BLaER1 (cell line): ENCODE results near the gene BLOC1S4.

Source experiments
- H3K27ac ChIP-seq: shearing (Covaris generic); formaldehyde crosslinking; 2 replicates; pipeline ENCODE4 v1.8.1; 2022
- H3K27me3 ChIP-seq: shearing (Covaris generic); formaldehyde crosslinking; 2 replicates; pipeline ENCODE4 v1.8.1; 2022
- H3K36me3 ChIP-seq: shearing (Covaris generic); formaldehyde crosslinking; 2 replicates; pipeline ENCODE4 v1.8.1; 2022
- H3K4me1 ChIP-seq: shearing (Covaris generic); formaldehyde crosslinking; 2 replicates; pipeline ENCODE4 v1.8.1; 2022
- H3K4me2 ChIP-seq: shearing (Covaris generic); formaldehyde crosslinking; 2 replicates; pipeline ENCODE4 v1.8.1; 2022
- H3K4me3 ChIP-seq: shearing (Covaris generic); formaldehyde crosslinking; 2 replicates; pipeline ENCODE4 v1.8.1; 2022
- H3K9ac ChIP-seq: shearing (Covaris generic); formaldehyde crosslinking; 2 replicates; pipeline ENCODE4 v1.8.1; 2022
- H3K9me3 ChIP-seq: shearing (Covaris generic); formaldehyde crosslinking; 2 replicates; pipeline ENCODE4 v1.8.1; 2022
- H4K20me1 ChIP-seq: shearing (Covaris generic); formaldehyde crosslinking; 2 replicates; pipeline ENCODE4 v1.8.1; 2022
- Cebpa-rat ChIP-seq: shearing (Covaris generic); IDR thresholded peaks from 2 replicates; pipeline ENCODE4 v1.8.1; 2022

Gene BLOC1S4

DNA sequence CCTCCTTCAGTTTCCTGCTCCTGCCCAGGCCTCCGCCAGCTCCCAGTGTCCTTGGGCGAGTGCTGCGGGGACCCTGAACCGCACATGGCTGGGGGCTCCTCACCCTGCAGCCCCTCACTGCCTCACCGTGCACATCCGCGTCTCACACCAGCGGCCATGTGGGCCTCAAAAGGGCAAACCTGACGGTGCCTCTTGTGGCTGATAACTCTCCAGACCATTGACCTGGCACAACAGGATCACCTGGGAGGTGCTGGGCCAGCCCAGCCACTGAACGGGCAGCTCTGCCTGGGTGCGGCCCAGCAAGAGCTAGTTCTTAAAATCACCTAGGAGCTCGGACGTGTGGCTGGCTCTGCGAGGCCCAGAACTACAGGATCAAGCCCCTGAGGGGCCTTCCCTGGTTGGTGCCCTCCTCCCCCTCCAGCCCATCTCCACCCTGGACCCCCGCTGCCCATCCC, 26.4 kb upstream of the BLOC1S4 start:
- Histone ChIP-seq H3K9ac (peak overlapping the region; percentile 43; the same call in 1 of the 2 replicates), H3K27ac (peak overlapping the region; percentile 63), H3K4me2 (peak overlapping the region; percentile 81), H4K20me1 (no peaks in the 10 kb centered on the region; the same call in 1 of the 2 replicates), H3K4me1 (peaks cover 66% of the 10 kb centered on the region), H3K27me3 (no peaks in the 10 kb centered on the region), H3K36me3 (peaks cover 2% of the 10 kb centered on the region; the same call in 1 of the 2 replicates), H3K9me3 (no peaks in the 10 kb centered on the region), H3K4me3 (0 out of 2 replicates have a peak overlapping the region, but pooled peaks have one; percentile 31)
- TF ChIP-seq Cebpa-rat: no peak

GRCh38 chr4:6692379-6692778, 23.6 kb upstream of the BLOC1S4 start:
- Histone ChIP-seq H3K9ac (peak overlapping the region; percentile 29; the same call in 1 of the 2 replicates), H3K27me3 (no peaks in the 10 kb centered on the region), H3K36me3 (no peaks in the 10 kb centered on the region), H4K20me1 (no peaks in the 10 kb centered on the region), H3K9me3 (no peaks in the 10 kb centered on the region), H3K4me2 (peak overlapping the region; percentile 77; the same call in 1 of the 2 replicates), H3K4me3 (no peak overlapping the region), H3K4me1 (peaks cover 94% of the 10 kb centered on the region), H3K27ac (peak overlapping the region; percentile 58)
- TF ChIP-seq Cebpa-rat: no peak

GRCh38 chr4:6692806-6693205, 23.2 kb upstream of the BLOC1S4 start:
- no peaks in the 10 kb centered on the region for H3K9me3 ChIP-seq
- H3K4me1 ChIP-seq: peaks cover 95% of the 10 kb centered on the region
- H4K20me1 ChIP-seq: no peaks in the 10 kb centered on the region
- no peaks in the 10 kb centered on the region for H3K36me3 ChIP-seq
- no peak overlapping the region for H3K4me3 ChIP-seq
- H3K27me3 ChIP-seq: no peaks in the 10 kb centered on the region
- H3K4me2 ChIP-seq: peak overlapping the region; percentile 77
- peak overlapping the region; percentile 58 for H3K27ac ChIP-seq
- no peak for TF ChIP-seq Cebpa-rat
- peak overlapping the region; percentile 29; the same call in 1 of the 2 replicates for H3K9ac ChIP-seq

DNA sequence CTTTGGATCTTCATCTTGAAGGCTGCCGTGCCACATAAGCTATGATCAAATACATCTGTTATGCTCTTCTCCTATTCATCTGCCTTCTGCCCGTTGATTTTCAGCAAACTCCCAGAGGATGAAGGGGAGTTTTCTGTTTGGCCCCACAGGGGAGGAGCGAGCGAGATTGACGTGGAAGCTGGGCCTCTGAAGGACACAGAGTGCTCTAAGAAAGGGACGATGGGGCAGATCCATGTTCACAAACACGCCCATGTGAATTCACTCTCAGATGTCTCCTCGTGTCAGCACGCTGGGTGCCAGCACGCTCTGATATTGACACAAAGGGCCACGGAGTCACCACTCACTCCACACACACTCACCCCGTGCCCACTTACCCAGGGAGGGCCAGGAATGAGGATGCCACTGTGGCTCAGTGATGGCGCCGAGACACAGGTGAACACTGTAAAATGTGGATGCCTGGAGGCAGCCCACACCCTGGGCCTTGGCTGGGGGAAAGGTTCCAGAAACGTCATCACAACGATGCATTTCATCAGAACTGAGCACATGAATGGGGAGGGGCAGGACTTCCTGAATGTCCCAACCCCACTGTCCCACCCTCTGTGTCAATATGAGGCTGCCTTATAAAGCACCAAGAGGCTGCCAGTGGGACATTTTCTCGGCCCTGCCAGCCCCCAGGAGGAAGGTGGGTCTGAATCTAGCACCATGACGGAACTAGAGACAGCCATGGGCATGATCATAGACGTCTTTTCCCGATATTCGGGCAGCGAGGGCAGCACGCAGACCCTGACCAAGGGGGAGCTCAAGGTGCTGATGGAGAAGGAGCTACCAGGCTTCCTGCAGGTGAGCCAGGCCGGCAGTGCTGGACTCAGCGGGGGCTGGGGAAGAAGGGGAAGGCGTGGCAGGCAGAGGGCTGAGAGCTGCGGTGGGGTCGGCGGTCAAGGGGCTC, 22.5 kb upstream of the BLOC1S4 start, which contains the start of gene S100P:
Gene S100P (plus strand): TSS at position 648 of the 946 bp plus-strand sequence. CDS start 55 bp downstream, at position 703.
- Histone ChIP-seq H3K4me3 (no peak within 1 kb of the TSS), H3K27me3 (no peaks in the 10 kb centered on the region), H4K20me1 (no peaks in the 10 kb centered on the region), H3K9me3 (no peaks in the 10 kb centered on the region), H3K9ac (peak within 1 kb of the TSS; percentile 48; the same call in 1 of the 2 replicates), H3K4me1 (peaks cover 93% of the 10 kb centered on the region), H3K27ac (peak within 1 kb of the TSS; percentile 60), H3K4me2 (peak within 1 kb of the TSS; percentile 77), H3K36me3 (no peaks in the 10 kb centered on the region)
- no peak for TF ChIP-seq Cebpa-rat

DNA sequence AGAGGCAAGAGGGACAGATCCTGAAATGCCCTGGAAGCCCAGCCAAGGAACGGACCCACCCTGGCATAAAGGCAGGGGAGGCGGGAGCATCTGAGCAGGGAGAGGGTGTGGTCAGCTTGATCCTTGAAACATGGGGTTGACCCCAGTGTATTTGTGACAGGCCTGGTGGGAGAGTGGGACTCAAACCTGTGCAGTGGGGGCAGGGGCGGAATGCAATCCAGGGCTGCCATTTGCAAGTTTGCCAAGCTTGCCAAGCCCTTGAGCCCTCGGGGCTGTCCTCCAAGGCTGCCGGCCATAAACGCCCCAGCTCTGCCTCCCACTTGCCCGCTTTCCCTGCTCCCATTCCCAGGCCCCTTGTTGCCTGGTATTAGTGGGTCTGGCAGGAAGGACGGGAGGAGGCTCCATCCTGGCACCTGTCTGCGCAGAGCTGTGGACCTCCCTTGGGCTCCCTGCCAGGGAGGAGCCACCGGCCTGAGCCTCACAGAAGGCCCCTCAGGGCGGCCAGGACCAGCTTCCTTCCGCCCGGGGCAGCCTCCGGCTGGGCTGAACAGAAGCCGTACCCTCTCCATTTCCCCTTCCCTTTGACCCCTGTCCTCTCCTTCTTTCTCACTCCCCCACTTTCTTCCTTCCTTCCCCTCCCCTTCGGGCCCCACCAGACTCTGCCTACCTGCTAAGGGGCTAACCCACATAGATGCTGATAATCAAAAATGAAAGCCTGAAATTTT, 21.6 kb upstream of the BLOC1S4 start:
- Histone ChIP-seq H3K27ac (peak overlapping the region; percentile 60), H3K36me3 (peaks cover 5% of the 10 kb centered on the region; the same call in 1 of the 2 replicates), H3K27me3 (no peaks in the 10 kb centered on the region), H3K9me3 (no peaks in the 10 kb centered on the region), H4K20me1 (no peaks in the 10 kb centered on the region), H3K4me1 (peaks cover 86% of the 10 kb centered on the region), H3K4me3 (no peak overlapping the region), H3K9ac (0 out of 2 replicates have a peak overlapping the region, but pooled peaks have one; percentile 48), H3K4me2 (peak overlapping the region; percentile 77)
- TF ChIP-seq Cebpa-rat: no peak

GRCh38 chr4:6695660-6696610, 20.0 kb upstream of the BLOC1S4 start:
- Histone ChIP-seq H3K27me3 (no peaks in the 10 kb centered on the region), H3K27ac (peak overlapping the region; percentile 60), H3K9me3 (no peaks in the 10 kb centered on the region), H4K20me1 (no peaks in the 10 kb centered on the region), H3K4me2 (peak overlapping the region; percentile 77), H3K4me1 (peaks cover 80% of the 10 kb centered on the region), H3K4me3 (no peak overlapping the region), H3K36me3 (peaks cover 18% of the 10 kb centered on the region; the same call in 1 of the 2 replicates), H3K9ac (peak overlapping the region; percentile 25; the same call in 1 of the 2 replicates)
- TF ChIP-seq Cebpa-rat: peak; percentile 28; the same call in 1 of the 2 replicates

DNA sequence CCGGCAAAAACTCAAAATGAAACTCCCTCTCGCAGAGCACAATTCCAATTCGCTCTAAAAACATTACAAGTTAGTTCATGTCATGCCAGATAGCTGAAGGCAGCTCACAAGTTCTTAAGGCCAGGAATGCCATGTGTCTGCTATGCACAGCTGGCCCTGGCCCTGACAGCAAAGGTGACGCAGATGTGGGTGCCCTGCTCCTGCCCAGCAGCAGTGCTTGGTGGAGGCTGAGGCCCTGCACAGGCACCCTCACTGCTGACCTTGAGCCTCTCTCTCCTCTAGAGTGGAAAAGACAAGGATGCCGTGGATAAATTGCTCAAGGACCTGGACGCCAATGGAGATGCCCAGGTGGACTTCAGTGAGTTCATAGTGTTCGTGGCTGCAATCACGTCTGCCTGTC, 19.4 kb upstream of the BLOC1S4 start:
- H3K4me1 ChIP-seq: peaks cover 74% of the 10 kb centered on the region
- peak overlapping the region; percentile 60 for H3K27ac ChIP-seq
- H3K4me2 ChIP-seq: peak overlapping the region; percentile 77
- no peaks in the 10 kb centered on the region for H3K27me3 ChIP-seq
- H3K4me3 ChIP-seq: no peak overlapping the region
- peaks cover 24% of the 10 kb centered on the region for H3K36me3 ChIP-seq
- H3K9ac ChIP-seq: peak overlapping the region; percentile 25; the same call in 1 of the 2 replicates
- no peaks in the 10 kb centered on the region for H4K20me1 ChIP-seq
- no peaks in the 10 kb centered on the region for H3K9me3 ChIP-seq
- no peak for TF ChIP-seq Cebpa-rat

GRCh38 chr4:6697131-6697530, 18.8 kb upstream of the BLOC1S4 start:
- H3K27ac ChIP-seq: peak overlapping the region; percentile 60
- peak overlapping the region; percentile 25; the same call in 1 of the 2 replicates for H3K9ac ChIP-seq
- H3K4me1 ChIP-seq: peaks cover 73% of the 10 kb centered on the region
- no peak for TF ChIP-seq Cebpa-rat
- peak overlapping the region; percentile 77 for H3K4me2 ChIP-seq
- peaks cover 29% of the 10 kb centered on the region for H3K36me3 ChIP-seq
- H3K9me3 ChIP-seq: no peaks in the 10 kb centered on the region
- no peak overlapping the region for H3K4me3 ChIP-seq
- H3K27me3 ChIP-seq: no peaks in the 10 kb centered on the region
- no peaks in the 10 kb centered on the region for H4K20me1 ChIP-seq
